Liver (tissue), 9 donors: ENCODE results near the gene IPO5. TPM values are rescaled to one million over a fixed set of nuclear protein-coding genes. Genes with fewer than 3 reads are reported as not detected.

Experiments
- DNase-seq: peaks from one replicate; pipeline ENCODE4 v3.0.0-alpha.2; 2017; ENCODE audit warnings: low spot score
- H3K27ac ChIP-seq, 2 donors: one replicate each; pipeline ENCODE4 v1.7.0; 2013; ENCODE audit warnings: inconsistent platforms in 2 of 2, low read length in 2 of 2, control low read depth in 1 of 2, low read depth in 1 of 2, mild to moderate bottlenecking in 1 of 2
- H3K27me3 ChIP-seq, 4 donors: one replicate each; pipeline versions ENCODE4 v1.6.1 to v1.7.0; 2013; ENCODE audit warnings: low read length in 3 of 4, inconsistent platforms in 1 of 4, mild to moderate bottlenecking in 1 of 4, moderate library complexity in 1 of 4; ENCODE audit not compliant: control insufficient read depth in 4 of 4, insufficient read depth in 4 of 4
- H3K36me3 ChIP-seq, 4 donors: one replicate each; pipeline versions ENCODE4 v1.6.1 to v1.7.0; 2013; ENCODE audit warnings: low read length in 3 of 4, mild to moderate bottlenecking in 3 of 4, low read depth in 1 of 4, moderate library complexity in 1 of 4; ENCODE audit not compliant: control insufficient read depth in 4 of 4, insufficient read depth in 3 of 4
- H3K4me1 ChIP-seq, 4 donors: one replicate each; pipeline versions ENCODE4 v1.6.1 to v1.7.0; 2013; ENCODE audit warnings: low read length in 3 of 4, mild to moderate bottlenecking in 3 of 4, moderate library complexity in 1 of 4; ENCODE audit not compliant: control insufficient read depth in 4 of 4, insufficient read depth in 4 of 4
- H3K4me3 ChIP-seq, 3 donors: one replicate each; pipeline versions ENCODE4 v1.6.1 to v1.7.0; 2013; ENCODE audit warnings: low read length in 3 of 3, control low read depth in 1 of 3, low read depth in 1 of 3, mild to moderate bottlenecking in 1 of 3
- H3K9ac ChIP-seq, 2 donors: one replicate each; pipeline ENCODE4 v1.7.0; 2013; ENCODE audit warnings: low read length in 2 of 2, mild to moderate bottlenecking in 2 of 2, moderate library complexity in 2 of 2, control low read depth in 1 of 2, low read depth in 1 of 2
- H3K9me3 ChIP-seq, 4 donors: one replicate each; pipeline versions ENCODE4 v1.6.1 to v1.7.0; 2013; ENCODE audit warnings: low read length in 3 of 4; ENCODE audit not compliant: control insufficient read depth in 4 of 4
- ATF3 ChIP-seq: IDR thresholded peaks from 2 replicates; pipeline ENCODE4 v1.6.1; 2016; ENCODE audit warnings: antibody characterized with exemption
- EGR1 ChIP-seq, 2 donors: IDR thresholded peaks; 2 replicates each; pipeline ENCODE4 v1.6.1; 2016 to 2018; ENCODE audit warnings: antibody characterized with exemption in 2 of 2, low read depth in 2 of 2
- FOXA1 ChIP-seq: IDR thresholded peaks from 2 replicates; pipeline ENCODE4 v1.6.1; 2016; ENCODE audit warnings: antibody characterized with exemption
- FOXA2 ChIP-seq: IDR thresholded peaks from 2 replicates; pipeline ENCODE4 v1.6.1; 2016; ENCODE audit warnings: antibody characterized with exemption
- GABPA ChIP-seq, 2 donors: IDR thresholded peaks in 1 of 2; conservative IDR thresholded peaks in 1 of 2; 2 replicates each; pipeline ENCODE4 v1.6.1; 2016; ENCODE audit warnings: antibody characterized with exemption in 2 of 2, mild to moderate bottlenecking in 1 of 2, moderate library complexity in 1 of 2
- HNF4G ChIP-seq: IDR thresholded peaks from 2 replicates; pipeline ENCODE4 v1.6.1; 2016; ENCODE audit warnings: antibody characterized with exemption
- JUND ChIP-seq, 2 donors: IDR thresholded peaks; 2 replicates each; pipeline ENCODE4 v1.6.1; 2016; ENCODE audit warnings: antibody characterized with exemption in 2 of 2
- MAX ChIP-seq: IDR thresholded peaks from 2 replicates; pipeline ENCODE4 v1.6.1; 2016; ENCODE audit warnings: antibody characterized with exemption
- NR2F2 ChIP-seq: IDR thresholded peaks from 2 replicates; pipeline ENCODE4 v1.6.1; 2016; ENCODE audit warnings: antibody characterized with exemption
- RAD21 ChIP-seq, 2 donors: IDR thresholded peaks; 2 replicates each; pipeline ENCODE4 v1.6.1; 2016; ENCODE audit warnings: antibody characterized with exemption in 2 of 2, mild to moderate bottlenecking in 2 of 2
- RXRA ChIP-seq, 2 donors: IDR thresholded peaks; 2 replicates each; pipeline ENCODE4 v1.6.1; 2017 to 2018; ENCODE audit warnings: antibody characterized with exemption in 2 of 2, mild to moderate bottlenecking in 1 of 2
- SP1 ChIP-seq: IDR thresholded peaks from 2 replicates; pipeline ENCODE4 v1.6.1; 2018; ENCODE audit warnings: antibody characterized with exemption, mild to moderate bottlenecking
- TAF1 ChIP-seq: conservative IDR thresholded peaks from 2 replicates; pipeline ENCODE4 v1.6.1; 2016; ENCODE audit warnings: antibody characterized with exemption, mild to moderate bottlenecking
- YY1 ChIP-seq: IDR thresholded peaks from 2 replicates; pipeline ENCODE4 v1.6.1; 2016; ENCODE audit warnings: antibody characterized with exemption, mild to moderate bottlenecking
- WGBS: extraction: QIAGEN DNeasy Blood & Tissue Kit; methylation state at CpG from one replicate; pipeline ENCODE4 v1.1.7; 2013; 5-methylcytosine and 5-hydroxymethylcytosine counted together
- polyA plus RNA-seq, 2 donors: library from polyadenylated mRNA; stranded (reverse) in 1 of 2; unstranded in 1 of 2; fragments of 200-250 nt in 1 of 2; fragments of >200 nt in 1 of 2; fragmentation: Nextera tagmentation in 1 of 2; extraction: Ambion mirVana in 1 of 2; gene quantifications; one replicate each; pipeline versions ENCODE4 v1.2.1 to v1.2.3, GENCODE V29; 2013 to 2015
- total RNA-seq, 2 donors: library from RNA; depleted of rRNA; stranded (reverse); fragments of >200 nt; gene quantifications; one replicate each; pipeline ENCODE4 v1.2.3, GENCODE V29; 2014
- TF ChIP-seq, protein P1 (sequence below): IDR thresholded peaks from 2 replicates; pipeline ENCODE4 v1.6.1; 2016; ENCODE audit warnings: antibody characterized with exemption, mild to moderate bottlenecking
- TF ChIP-seq, protein P2 (sequence below): fragments of 150-350 bp; IDR thresholded peaks from 2 replicates; pipeline ENCODE4 v1.5.1; 2017; ENCODE audit warnings: improper control_type of control experiment, low read depth, low read length; ENCODE audit not compliant: missing input control
- TF ChIP-seq, protein P3 (sequence below): IDR thresholded peaks from 2 replicates; pipeline ENCODE4 v1.6.1; 2016; ENCODE audit warnings: antibody characterized with exemption
- donor health status: healthy.
- donor health status: healthy.
- donor health status: healthy.
- donor health status: healthy.
- donor health status: healthy.

The IPO5 gene
- total and polyA plus RNA-seq, 4 donors = 19.2 to 92.8 (median 46.6) TPM

GRCh38 chr13:97912139-97912535, 41.3 kb upstream of the IPO5 start:
- Histone ChIP-seq H3K9ac (no peak overlapping the region), H3K9me3 (no peaks in the 10 kb centered on the region), H3K36me3 (no peaks in the 10 kb centered on the region), H3K27me3 (no peaks in the 10 kb centered on the region), H3K27ac (no peak overlapping the region), H3K4me3 (no peak overlapping the region), H3K4me1 (no peaks in the 10 kb centered on the region)
- WGBS = 80% methylated on average over 6 of the region's 6 CpGs
- no peak for TF ChIP-seq TAF1
- no peak for TF ChIP-seq FOXA2
- TF ChIP-seq GABPA (IDR thresholded peaks at IDR 0.05 in 1 of 2, conservative IDR thresholded peaks at IDR 0.05 in 1 of 2) = no peak
- TF ChIP-seq, protein P1, sequence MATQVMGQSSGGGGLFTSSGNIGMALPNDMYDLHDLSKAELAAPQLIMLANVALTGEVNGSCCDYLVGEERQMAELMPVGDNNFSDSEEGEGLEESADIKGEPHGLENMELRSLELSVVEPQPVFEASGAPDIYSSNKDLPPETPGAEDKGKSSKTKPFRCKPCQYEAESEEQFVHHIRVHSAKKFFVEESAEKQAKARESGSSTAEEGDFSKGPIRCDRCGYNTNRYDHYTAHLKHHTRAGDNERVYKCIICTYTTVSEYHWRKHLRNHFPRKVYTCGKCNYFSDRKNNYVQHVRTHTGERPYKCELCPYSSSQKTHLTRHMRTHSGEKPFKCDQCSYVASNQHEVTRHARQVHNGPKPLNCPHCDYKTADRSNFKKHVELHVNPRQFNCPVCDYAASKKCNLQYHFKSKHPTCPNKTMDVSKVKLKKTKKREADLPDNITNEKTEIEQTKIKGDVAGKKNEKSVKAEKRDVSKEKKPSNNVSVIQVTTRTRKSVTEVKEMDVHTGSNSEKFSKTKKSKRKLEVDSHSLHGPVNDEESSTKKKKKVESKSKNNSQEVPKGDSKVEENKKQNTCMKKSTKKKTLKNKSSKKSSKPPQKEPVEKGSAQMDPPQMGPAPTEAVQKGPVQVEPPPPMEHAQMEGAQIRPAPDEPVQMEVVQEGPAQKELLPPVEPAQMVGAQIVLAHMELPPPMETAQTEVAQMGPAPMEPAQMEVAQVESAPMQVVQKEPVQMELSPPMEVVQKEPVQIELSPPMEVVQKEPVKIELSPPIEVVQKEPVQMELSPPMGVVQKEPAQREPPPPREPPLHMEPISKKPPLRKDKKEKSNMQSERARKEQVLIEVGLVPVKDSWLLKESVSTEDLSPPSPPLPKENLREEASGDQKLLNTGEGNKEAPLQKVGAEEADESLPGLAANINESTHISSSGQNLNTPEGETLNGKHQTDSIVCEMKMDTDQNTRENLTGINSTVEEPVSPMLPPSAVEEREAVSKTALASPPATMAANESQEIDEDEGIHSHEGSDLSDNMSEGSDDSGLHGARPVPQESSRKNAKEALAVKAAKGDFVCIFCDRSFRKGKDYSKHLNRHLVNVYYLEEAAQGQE = no peak
- TF ChIP-seq ATF3 = no peak
- TF ChIP-seq YY1 = no peak
- no peak for DNase-seq

DNA sequence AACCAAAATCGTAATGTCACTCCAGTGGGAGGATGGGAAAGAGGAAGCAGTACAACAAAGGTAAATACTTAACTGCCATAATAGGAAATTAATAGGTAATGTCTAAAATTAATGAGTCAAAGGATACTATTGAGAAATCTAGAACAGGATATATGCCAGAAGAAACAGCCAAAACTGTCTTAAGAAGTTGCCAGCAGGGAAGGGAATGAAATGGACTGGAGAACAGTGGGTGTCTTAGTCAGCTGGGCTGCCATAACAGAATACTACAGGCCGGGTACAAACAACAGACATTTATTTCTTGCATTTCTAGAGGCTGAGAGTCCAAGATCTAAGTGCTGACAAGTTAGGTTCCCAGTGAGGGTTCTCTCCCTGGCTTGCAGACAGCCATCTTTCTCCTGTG, 40.3 kb upstream of the IPO5 start:
- H3K9me3 ChIP-seq = no peaks in the 10 kb centered on the region
- H3K4me3 ChIP-seq = no peak overlapping the region
- no peak overlapping the region for H3K9ac ChIP-seq
- no peaks in the 10 kb centered on the region for H3K27me3 ChIP-seq
- no peak for DNase-seq
- 94% methylated on average over 2 of the region's 2 CpGs for WGBS
- no peak overlapping the region for H3K27ac ChIP-seq
- no peaks in the 10 kb centered on the region for H3K4me1 ChIP-seq
- H3K36me3 ChIP-seq = no peaks in the 10 kb centered on the region
- no peak for TF ChIP-seq MAX
- TF ChIP-seq, protein P2, sequence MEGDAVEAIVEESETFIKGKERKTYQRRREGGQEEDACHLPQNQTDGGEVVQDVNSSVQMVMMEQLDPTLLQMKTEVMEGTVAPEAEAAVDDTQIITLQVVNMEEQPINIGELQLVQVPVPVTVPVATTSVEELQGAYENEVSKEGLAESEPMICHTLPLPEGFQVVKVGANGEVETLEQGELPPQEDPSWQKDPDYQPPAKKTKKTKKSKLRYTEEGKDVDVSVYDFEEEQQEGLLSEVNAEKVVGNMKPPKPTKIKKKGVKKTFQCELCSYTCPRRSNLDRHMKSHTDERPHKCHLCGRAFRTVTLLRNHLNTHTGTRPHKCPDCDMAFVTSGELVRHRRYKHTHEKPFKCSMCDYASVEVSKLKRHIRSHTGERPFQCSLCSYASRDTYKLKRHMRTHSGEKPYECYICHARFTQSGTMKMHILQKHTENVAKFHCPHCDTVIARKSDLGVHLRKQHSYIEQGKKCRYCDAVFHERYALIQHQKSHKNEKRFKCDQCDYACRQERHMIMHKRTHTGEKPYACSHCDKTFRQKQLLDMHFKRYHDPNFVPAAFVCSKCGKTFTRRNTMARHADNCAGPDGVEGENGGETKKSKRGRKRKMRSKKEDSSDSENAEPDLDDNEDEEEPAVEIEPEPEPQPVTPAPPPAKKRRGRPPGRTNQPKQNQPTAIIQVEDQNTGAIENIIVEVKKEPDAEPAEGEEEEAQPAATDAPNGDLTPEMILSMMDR = no peak
- no peak for TF ChIP-seq RXRA (IDR thresholded peaks at IDR 0.05)
- no peak for TF ChIP-seq RAD21 (IDR thresholded peaks at IDR 0.05)
- no peak for TF ChIP-seq HNF4G
- TF ChIP-seq FOXA2 = no peak
- no peak for TF ChIP-seq TAF1
- TF ChIP-seq, protein P1 = no peak
- no peak for TF ChIP-seq EGR1 (IDR thresholded peaks at IDR 0.05; ENCODE audit: low read depth in 2 of 2)
- TF ChIP-seq FOXA1 = no peak
- TF ChIP-seq ATF3 = no peak
- TF ChIP-seq, protein P3, sequence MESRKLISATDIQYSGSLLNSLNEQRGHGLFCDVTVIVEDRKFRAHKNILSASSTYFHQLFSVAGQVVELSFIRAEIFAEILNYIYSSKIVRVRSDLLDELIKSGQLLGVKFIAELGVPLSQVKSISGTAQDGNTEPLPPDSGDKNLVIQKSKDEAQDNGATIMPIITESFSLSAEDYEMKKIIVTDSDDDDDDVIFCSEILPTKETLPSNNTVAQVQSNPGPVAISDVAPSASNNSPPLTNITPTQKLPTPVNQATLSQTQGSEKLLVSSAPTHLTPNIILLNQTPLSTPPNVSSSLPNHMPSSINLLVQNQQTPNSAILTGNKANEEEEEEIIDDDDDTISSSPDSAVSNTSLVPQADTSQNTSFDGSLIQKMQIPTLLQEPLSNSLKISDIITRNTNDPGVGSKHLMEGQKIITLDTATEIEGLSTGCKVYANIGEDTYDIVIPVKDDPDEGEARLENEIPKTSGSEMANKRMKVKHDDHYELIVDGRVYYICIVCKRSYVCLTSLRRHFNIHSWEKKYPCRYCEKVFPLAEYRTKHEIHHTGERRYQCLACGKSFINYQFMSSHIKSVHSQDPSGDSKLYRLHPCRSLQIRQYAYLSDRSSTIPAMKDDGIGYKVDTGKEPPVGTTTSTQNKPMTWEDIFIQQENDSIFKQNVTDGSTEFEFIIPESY = no peak
- TF ChIP-seq GABPA (IDR thresholded peaks at IDR 0.05 in 1 of 2, conservative IDR thresholded peaks at IDR 0.05 in 1 of 2) = no peak
- TF ChIP-seq JUND (IDR thresholded peaks at IDR 0.05) = no peak
- no peak for TF ChIP-seq YY1
- TF ChIP-seq SP1 = no peak
- TF ChIP-seq NR2F2 = no peak
